HepG2 (cell line): ENCODE data around the gene LCAT. TPM values are rescaled to one million over a fixed set of nuclear protein-coding genes. Genes with fewer than 3 reads are reported as not detected.

ENCODE experiments used
- HNF4G ChIP-seq, 2 experiments: sonication (generic) in 1 of 2; formaldehyde crosslinking in 1 of 2; IDR thresholded peaks; 2 replicates each; pipeline versions ENCODE4 v1.4.0 to v1.6.1; 2011 to 2020; ENCODE audit warnings: borderline replicate concordance in 2 of 2, low read depth in 2 of 2, mild to moderate bottlenecking in 2 of 2, low read length in 1 of 2, missing genetic modification reagents in 1 of 2, moderate library complexity in 1 of 2
- ISX ChIP-seq: sonication (generic); formaldehyde crosslinking; conservative IDR thresholded peaks from 2 replicates; pipeline ENCODE4 v1.5.0; 2020; ENCODE audit warnings: missing genetic modification reagents
- MED13 ChIP-seq: sonication (generic); formaldehyde crosslinking; IDR thresholded peaks from 2 replicates; pipeline ENCODE4 v1.5.0; 2020; ENCODE audit warnings: missing genetic modification reagents
- NKX3-1 ChIP-seq: sonication (generic); formaldehyde crosslinking; IDR thresholded peaks from 2 replicates; pipeline ENCODE4 v1.5.0; 2020; ENCODE audit warnings: missing genetic modification reagents
- PRDM15 ChIP-seq: sonication (generic); formaldehyde crosslinking; IDR thresholded peaks from 2 replicates; pipeline ENCODE4 v1.4.0; 2020; ENCODE audit warnings: missing genetic modification reagents
- THAP9 ChIP-seq: sonication (generic); formaldehyde crosslinking; IDR thresholded peaks from 2 replicates; pipeline ENCODE4; 2020; ENCODE audit warnings: missing genetic modification reagents, mild to moderate bottlenecking, borderline replicate concordance
- U2AF2 ChIP-seq: fragments of 200-400 bp; formaldehyde crosslinking; IDR thresholded peaks from 2 replicates; pipeline ENCODE4 v1.6.1; 2017; ENCODE audit warnings: low read depth, mild to moderate bottlenecking, low read length
- YEATS4 ChIP-seq: sonication (generic); formaldehyde crosslinking; IDR thresholded peaks from 2 replicates; pipeline ENCODE4 v1.4.0; 2020; ENCODE audit warnings: missing genetic modification reagents, borderline replicate concordance
- ZBTB7A ChIP-seq: sonication (generic); formaldehyde crosslinking; IDR thresholded peaks from 2 replicates; pipeline ENCODE4 v1.8.0; 2022; ENCODE audit warnings: mild to moderate bottlenecking, missing genetic modification reagents
- ZC3H4 ChIP-seq: sonication (generic); formaldehyde crosslinking; IDR thresholded peaks from 2 replicates; pipeline ENCODE4 v1.4.0; 2020; ENCODE audit warnings: missing genetic modification reagents, borderline replicate concordance
- ZFP37 ChIP-seq: sonication (generic); formaldehyde crosslinking; IDR thresholded peaks from 2 replicates; pipeline ENCODE4 v1.4.0; 2020; ENCODE audit warnings: missing genetic modification reagents, borderline replicate concordance
- ZNF234 ChIP-seq: sonication (generic); formaldehyde crosslinking; conservative IDR thresholded peaks from 2 replicates; pipeline ENCODE4 v1.5.1; 2020; ENCODE audit warnings: mild to moderate bottlenecking, missing genetic modification reagents
- ZNF264 ChIP-seq: sonication (generic); formaldehyde crosslinking; IDR thresholded peaks from 2 replicates; pipeline ENCODE4 v1.4.0; 2020; ENCODE audit warnings: missing genetic modification reagents
- ZNF558 ChIP-seq: sonication (generic); formaldehyde crosslinking; IDR thresholded peaks from 2 replicates; pipeline ENCODE4 v1.9.0; 2022; ENCODE audit warnings: mild to moderate bottlenecking, missing genetic modification reagents, borderline replicate concordance
- ZNF674 ChIP-seq: sonication (generic); formaldehyde crosslinking; IDR thresholded peaks from 2 replicates; pipeline ENCODE4 v1.5.0; 2020; ENCODE audit warnings: low read depth, mild to moderate bottlenecking, missing genetic modification reagents
- polyA plus RNA-seq, 8 experiments: library from polyadenylated mRNA; depleted of rRNA in 3 of 8; stranded (reverse) in 7 of 8; unstranded in 1 of 8; fragments of >200 nt; fragmentation: Illumina TruSeq in 4 of 8; extraction: Trizol in 4 of 8; gene quantifications; 2 replicates each; pipeline versions ENCODE4 v1.2.1 to v1.2.3, GENCODE V29; 2011 to 2016; ENCODE audit warnings: low read depth in 4 of 8, missing spikeins in 1 of 8, mixed read lengths in 1 of 8; ENCODE audit not compliant: insufficient read depth in 1 of 8
- total RNA-seq, 5 experiments: library from RNA; depleted of rRNA; stranded (reverse); fragments of >200 nt; fragmentation: Illumina TruSeq; extraction: Trizol; gene quantifications; 2 replicates each; pipeline ENCODE4 v1.2.3, GENCODE V29; 2016; ENCODE audit warnings: low read depth in 1 of 5

LCAT gene
- total and polyA plus RNA-seq, 2 of the 13 experiments (the other 11 are each of a cell fraction or from before 2014, with no cell fraction given): 36.1 to 38.9 TPM

GRCh38 chr16:67968400-67969253 lies 24.7 kb upstream of the LCAT start, which contains the start of gene SLC12A4 (continued):
- TF ChIP-seq ISX (CRISPR knock-in tag): no peak
- TF ChIP-seq ZNF234: 0 out of 2 replicates have a peak, but pooled peaks have one; percentile 31
- TF ChIP-seq U2AF2: no peak
- no peak; the same call in 1 of the 2 replicates for TF ChIP-seq ZNF264 (CRISPR knock-in tag)
- peak; percentile 74; the same call in 1 of the 2 replicates for TF ChIP-seq THAP9 (CRISPR knock-in tag)
- TF ChIP-seq ZFP37 (CRISPR knock-in tag): no peak
- TF ChIP-seq ZNF674 (CRISPR knock-in tag): no peak
- no peak for TF ChIP-seq HNF4G (IDR thresholded peaks at IDR 0.05; ENCODE audit: borderline replicate concordance, low read depth, low read length)
- no peak; the same call in 1 of the 2 replicates for TF ChIP-seq HNF4G (CRISPR knock-in tag; IDR thresholded peaks at IDR 0.05; ENCODE audit: borderline replicate concordance, low read depth)
- peak; percentile 63 for TF ChIP-seq MED13
- TF ChIP-seq ZNF558 (CRISPR knock-in tag): no peak
- no peak; the same call in 1 of the 2 replicates for TF ChIP-seq NKX3-1 (CRISPR knock-in tag)
- no peak for TF ChIP-seq PRDM15 (CRISPR knock-in tag)
- TF ChIP-seq YEATS4 (CRISPR knock-in tag): peak; percentile 82; the same call in 1 of the 2 replicates
- no peak for TF ChIP-seq ZC3H4 (CRISPR knock-in tag)
- peak; percentile 93 for TF ChIP-seq ZBTB7A (CRISPR knock-in tag)
